Astrocyte (in vitro differentiated cells and primary cell): ENCODE data around the gene ERV3-1. TPM values are rescaled to one million over a fixed set of nuclear protein-coding genes. Genes with fewer than 3 reads are reported as not detected.

Experiments used
- DNase-seq: peaks from one replicate; pipeline ENCODE4 v3.0.0-alpha.2; 2010; ENCODE audit warnings: low read depth
- FAIRE-seq: peaks from 2 replicates; lab custom pipeline; 2011; peaks lifted over from hg19 to GRCh38; lab: Jason Lieb, UNC
- H2AFZ ChIP-seq: 2 replicates; pipeline ENCODE4 v1.6.0; 2012; ENCODE audit warnings: low read depth, low read length, inconsistent platforms
- H3K27ac ChIP-seq: 2 replicates; pipeline ENCODE4 v1.5.1; 2011; ENCODE audit warnings: low read depth, low read length, inconsistent platforms
- H3K27me3 ChIP-seq: 2 replicates; pipeline ENCODE4 v1.6.0; 2011; ENCODE audit warnings: low read length, inconsistent platforms; ENCODE audit not compliant: insufficient read depth
- H3K36me3 ChIP-seq: 2 replicates; pipeline ENCODE4 v1.5.1; 2011; ENCODE audit warnings: low read length, inconsistent platforms; ENCODE audit not compliant: insufficient read depth
- H3K4me1 ChIP-seq: 2 replicates; pipeline ENCODE4 v1.5.1; 2011; ENCODE audit warnings: low read length, inconsistent platforms; ENCODE audit not compliant: insufficient read depth
- H3K4me2 ChIP-seq: 2 replicates; pipeline ENCODE4 v1.6.0; 2012; ENCODE audit warnings: low read length, inconsistent platforms
- H3K4me3 ChIP-seq: 2 replicates; pipeline ENCODE4 v1.5.1; 2011; ENCODE audit warnings: low read depth, mild to moderate bottlenecking, low read length, inconsistent platforms; ENCODE audit not compliant: insufficient read depth
- H3K79me2 ChIP-seq: 2 replicates; pipeline ENCODE4 v1.6.0; 2012; ENCODE audit warnings: mild to moderate bottlenecking, low read length, inconsistent platforms; ENCODE audit not compliant: insufficient read depth
- H3K9ac ChIP-seq: 2 replicates; pipeline ENCODE4 v1.6.0; 2012; ENCODE audit warnings: mild to moderate bottlenecking, low read length, inconsistent platforms
- H3K9me3 ChIP-seq: 2 replicates; pipeline ENCODE4 v1.5.1; 2012; ENCODE audit warnings: low read depth, mild to moderate bottlenecking, low read length, inconsistent platforms; ENCODE audit not compliant: insufficient read depth
- H4K20me1 ChIP-seq: 2 replicates; pipeline ENCODE4 v1.6.0; 2012; ENCODE audit warnings: low read length, inconsistent platforms; ENCODE audit not compliant: insufficient read depth
- H3K27ac Mint-ChIP-seq: one replicate; pipeline ENCODE4 v1.8.0; 2021; ENCODE audit warnings: mild to moderate bottlenecking, mixed read lengths; ENCODE audit not compliant: unreplicated experiment
- H3K27me3 Mint-ChIP-seq: one replicate; pipeline ENCODE4 v1.8.0; 2021; ENCODE audit warnings: low read depth, mixed read lengths; ENCODE audit not compliant: unreplicated experiment
- H3K36me3 Mint-ChIP-seq: one replicate; pipeline ENCODE4 v1.8.0; 2021; ENCODE audit warnings: low read depth, mixed read lengths; ENCODE audit not compliant: unreplicated experiment
- H3K4me1 Mint-ChIP-seq: one replicate; pipeline ENCODE4 v1.8.0; 2021; ENCODE audit warnings: low read depth, mixed read lengths; ENCODE audit not compliant: unreplicated experiment
- H3K4me3 Mint-ChIP-seq: one replicate; pipeline ENCODE4 v1.8.0; 2021; ENCODE audit warnings: mild to moderate bottlenecking, moderate library complexity, mixed read lengths; ENCODE audit not compliant: unreplicated experiment
- H3K9me3 Mint-ChIP-seq: one replicate; pipeline ENCODE4 v1.8.0; 2021; ENCODE audit warnings: mild to moderate bottlenecking, mixed read lengths; ENCODE audit not compliant: unreplicated experiment
- CTCF ChIP-seq: IDR thresholded peaks from 2 replicates; pipeline ENCODE4 v1.5.1; 2011; ENCODE audit warnings: low read depth, mild to moderate bottlenecking, inconsistent platforms, low read length, moderate library complexity; ENCODE audit not compliant: insufficient read depth
- EZH2 ChIP-seq: IDR thresholded peaks from 2 replicates; pipeline ENCODE4 v1.6.1; 2012; ENCODE audit warnings: mild to moderate bottlenecking, low read length, inconsistent platforms; ENCODE audit not compliant: insufficient read depth
- total RNA-seq: library from RNA; stranded (reverse); gene quantifications from 2 replicates; pipeline ENCODE4 v1.2.1, GENCODE V29; 2021

The ERV3-1 gene
- total RNA-seq, 1 donor from 2014 or later = 20.2 TPM

GRCh38 chr7:64992971-64993370, 13.5 kb downstream of the ERV3-1 start:
- Histone ChIP-seq H3K79me2 (no peaks in the 10 kb centered on the region), H3K36me3 (peaks cover 7% of the 10 kb centered on the region), H4K20me1 (peaks cover 4% of the 10 kb centered on the region), H3K4me2 (no peak overlapping the region), H2AFZ (no peak overlapping the region), H3K9me3 (peaks cover 21% of the 10 kb centered on the region), H3K27ac (no peak overlapping the region), H3K27me3 (no peaks in the 10 kb centered on the region), H3K4me1 (no peaks in the 10 kb centered on the region), H3K4me3 (no peak overlapping the region), H3K9ac (no peak overlapping the region)
- H3K4me3 Mint-ChIP-seq = no peak overlapping the region
- H3K36me3 Mint-ChIP-seq = peaks cover 59% of the 10 kb centered on the region
- H3K27ac Mint-ChIP-seq = no peak overlapping the region
- peaks cover 54% of the 10 kb centered on the region for H3K9me3 Mint-ChIP-seq
- peaks cover 5% of the 10 kb centered on the region for H3K4me1 Mint-ChIP-seq
- TF ChIP-seq CTCF (no peak), EZH2 (no peak)
- DNase-seq (peak; percentile 57), FAIRE-seq (no peak)
- H3K27me3 Mint-ChIP-seq = no peaks in the 10 kb centered on the region

- H3K9me3 ChIP-seq = peaks cover 21% of the 10 kb centered on the region
Measured at GRCh38 chr7:64990936-64991335, 15.6 kb downstream of the ERV3-1 start, which contains the start of gene ZNF117. Gene ZNF117 (minus strand): TSS chr7:64991036.

More at GRCh38 chr7:64990936-64991335, 15.6 kb downstream of the ERV3-1 start, which contains the start of gene ZNF117:
- Histone ChIP-seq H3K4me3 (no peak within 1 kb of the TSS), H3K4me1 (no peaks in the 10 kb centered on the region), H3K27me3 (no peaks in the 10 kb centered on the region), H3K36me3 (peaks cover 7% of the 10 kb centered on the region), H3K27ac (no peak within 1 kb of the TSS), H3K79me2 (no peaks in the 10 kb centered on the region), H4K20me1 (peaks cover 4% of the 10 kb centered on the region), H3K9ac (no peak within 1 kb of the TSS), H3K4me2 (no peak within 1 kb of the TSS), H2AFZ (no peak within 1 kb of the TSS)
- no peak within 1 kb of the TSS for H3K27ac Mint-ChIP-seq
- no peaks in the 10 kb centered on the region for H3K27me3 Mint-ChIP-seq
- no peak for TF ChIP-seq CTCF
- no peak for TF ChIP-seq EZH2
- DNase-seq (no peak), FAIRE-seq (no peak)
- H3K36me3 Mint-ChIP-seq = peaks cover 70% of the 10 kb centered on the region
- peaks cover 56% of the 10 kb centered on the region for H3K9me3 Mint-ChIP-seq
- no peaks in the 10 kb centered on the region for H3K4me1 Mint-ChIP-seq
- H3K4me3 Mint-ChIP-seq = no peak within 1 kb of the TSS
